ENCODE measurements around the gene RPUSD1. TPM values are rescaled to one million over a fixed set of nuclear protein-coding genes. Genes with fewer than 3 reads are reported as not detected.
"Not testable (repeated sequence)": the region's sequence is repeated elsewhere in the genome, so short reads cannot be mapped to it uniquely, and the experiment has no call there.

Gene RPUSD1
- polyA plus RNA-seq, 2 of the 4 experiments (the other 2 are of a cell fraction), result 10.6 to 29.3 TPM

DNA sequence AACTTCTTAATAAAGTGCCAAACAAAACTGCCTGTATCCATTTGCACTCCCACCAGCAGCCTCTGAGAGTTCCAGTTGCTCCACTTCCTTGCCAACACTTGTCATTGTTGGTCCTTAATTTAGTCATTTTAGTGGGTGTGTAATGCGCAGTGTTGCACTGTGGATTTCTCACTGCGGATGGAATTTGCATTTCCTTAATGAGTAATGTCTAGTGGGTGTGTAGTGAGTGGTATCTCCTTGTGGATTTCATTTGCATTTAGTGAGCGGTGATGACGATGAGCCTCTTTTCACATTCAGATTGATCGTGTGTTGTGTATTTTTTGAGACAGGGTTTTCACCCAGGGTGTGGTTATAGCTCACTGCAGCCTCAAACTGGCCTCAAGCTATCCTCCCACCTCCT is 31.8 kb downstream of the RPUSD1 start:
- no peak overlapping the region for H3K27ac ChIP-seq
- FAIRE-seq (no peak), ATAC-seq (no peak), DNase-seq (ENCODE audit: low read depth in 1 of 2, low spot score in 1 of 2) (no peak)
- TF ChIP-seq, protein P1, sequence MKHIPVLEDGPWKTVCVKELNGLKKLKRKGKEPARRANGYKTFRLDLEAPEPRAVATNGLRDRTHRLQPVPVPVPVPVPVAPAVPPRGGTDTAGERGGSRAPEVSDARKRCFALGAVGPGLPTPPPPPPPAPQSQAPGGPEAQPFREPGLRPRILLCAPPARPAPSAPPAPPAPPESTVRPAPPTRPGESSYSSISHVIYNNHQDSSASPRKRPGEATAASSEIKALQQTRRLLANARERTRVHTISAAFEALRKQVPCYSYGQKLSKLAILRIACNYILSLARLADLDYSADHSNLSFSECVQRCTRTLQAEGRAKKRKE (CRISPR knock-in tag; IDR thresholded peaks at IDR 0.05; ENCODE audit: low read depth), result no peak
- peak; percentile 75 for TF ChIP-seq ZFP36 (IDR thresholded peaks at IDR 0.05; ENCODE audit: borderline replicate concordance, partially characterized antibody)
- WGBS (ENCODE audit: missing lambda C conversion rate), result 75% methylated on average over 5 of the region's 5 CpGs
- H3K4me1 ChIP-seq, result peaks cover 16% of the 10 kb centered on the region
- H3K4me2 ChIP-seq, result no peak overlapping the region
- CTCF ChIA-PET, result interaction anchor here (0.6 to 4.4 kb wide), 7 partner anchors 9 to 47 kb away, joined by 3 to 41 read pairs (median 5); partner anchors contain the start of genes CHTF18, CIAO3 and RPUSD1
- H3K4me3 ChIP-seq, result no peak overlapping the region
- H3K9me3 ChIP-seq, result no peaks in the 10 kb centered on the region
- POLR2A ChIA-PET, result no interaction called here

GRCh38 chr16:754656-755055 is 33.5 kb downstream of the RPUSD1 start:
- 60% methylated on average over 11 of the region's 11 CpGs for WGBS (ENCODE audit: missing lambda C conversion rate)
- ChIA-PET CTCF (interaction anchor here (1.1 to 4.4 kb wide), 5 partner anchors 10 to 43 kb away, joined by 3 to 41 read pairs (median 10); partner anchors contain the start of genes CHTF18, CIAO3 and RPUSD1), POLR2A (no interaction called here)
- Histone ChIP-seq H3K27ac (no peak overlapping the region), H3K4me3 (no peak overlapping the region), H3K4me1 (no peaks in the 10 kb centered on the region), H3K9me3 (no peaks in the 10 kb centered on the region), H3K4me2 (no peak overlapping the region)
- no peak for TF ChIP-seq GATA3 (IDR thresholded peaks at IDR 0.05; ENCODE audit: borderline replicate concordance)
- TF ChIP-seq, protein P2, sequence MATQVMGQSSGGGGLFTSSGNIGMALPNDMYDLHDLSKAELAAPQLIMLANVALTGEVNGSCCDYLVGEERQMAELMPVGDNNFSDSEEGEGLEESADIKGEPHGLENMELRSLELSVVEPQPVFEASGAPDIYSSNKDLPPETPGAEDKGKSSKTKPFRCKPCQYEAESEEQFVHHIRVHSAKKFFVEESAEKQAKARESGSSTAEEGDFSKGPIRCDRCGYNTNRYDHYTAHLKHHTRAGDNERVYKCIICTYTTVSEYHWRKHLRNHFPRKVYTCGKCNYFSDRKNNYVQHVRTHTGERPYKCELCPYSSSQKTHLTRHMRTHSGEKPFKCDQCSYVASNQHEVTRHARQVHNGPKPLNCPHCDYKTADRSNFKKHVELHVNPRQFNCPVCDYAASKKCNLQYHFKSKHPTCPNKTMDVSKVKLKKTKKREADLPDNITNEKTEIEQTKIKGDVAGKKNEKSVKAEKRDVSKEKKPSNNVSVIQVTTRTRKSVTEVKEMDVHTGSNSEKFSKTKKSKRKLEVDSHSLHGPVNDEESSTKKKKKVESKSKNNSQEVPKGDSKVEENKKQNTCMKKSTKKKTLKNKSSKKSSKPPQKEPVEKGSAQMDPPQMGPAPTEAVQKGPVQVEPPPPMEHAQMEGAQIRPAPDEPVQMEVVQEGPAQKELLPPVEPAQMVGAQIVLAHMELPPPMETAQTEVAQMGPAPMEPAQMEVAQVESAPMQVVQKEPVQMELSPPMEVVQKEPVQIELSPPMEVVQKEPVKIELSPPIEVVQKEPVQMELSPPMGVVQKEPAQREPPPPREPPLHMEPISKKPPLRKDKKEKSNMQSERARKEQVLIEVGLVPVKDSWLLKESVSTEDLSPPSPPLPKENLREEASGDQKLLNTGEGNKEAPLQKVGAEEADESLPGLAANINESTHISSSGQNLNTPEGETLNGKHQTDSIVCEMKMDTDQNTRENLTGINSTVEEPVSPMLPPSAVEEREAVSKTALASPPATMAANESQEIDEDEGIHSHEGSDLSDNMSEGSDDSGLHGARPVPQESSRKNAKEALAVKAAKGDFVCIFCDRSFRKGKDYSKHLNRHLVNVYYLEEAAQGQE (IDR thresholded peaks at IDR 0.05), result no peak
- TF ChIP-seq ZC3H11A (IDR thresholded peaks at IDR 0.05), result no peak
- no peak for TF ChIP-seq HOXB13 (CRISPR knock-in tag; IDR thresholded peaks at IDR 0.05; ENCODE audit: low read depth)
- TF ChIP-seq CHD4 (IDR thresholded peaks at IDR 0.05; ENCODE audit: borderline replicate concordance), result no peak
- TF ChIP-seq NR3C1 (IDR thresholded peaks at IDR 0.05), result no peak
- no peak for TF ChIP-seq RARB (CRISPR knock-in tag; IDR thresholded peaks at IDR 0.05)
- no peak for TF ChIP-seq PBX3 (IDR thresholded peaks at IDR 0.05)
- TF ChIP-seq KDM1A (IDR thresholded peaks at IDR 0.05; ENCODE audit: low read depth), result no peak
- no peak for TF ChIP-seq RAD21 (conservative IDR thresholded peaks at IDR 0.05 in 1 of 2, IDR thresholded peaks at IDR 0.05 in 1 of 2)
- TF ChIP-seq CEBPB (IDR thresholded peaks at IDR 0.05), result no peak
- FAIRE-seq, result no peak
- ATAC-seq, result no peak
- no peak for DNase-seq (ENCODE audit: low read depth in 1 of 2, low spot score in 1 of 2)

- H3K4me1 ChIP-seq; H3K27ac ChIP-seq; POLR2A ChIA-PET; DNase-seq (ENCODE audit: low read depth in 1 of 2, low spot score in 1 of 2); H3K4me2 ChIP-seq; H3K4me3 ChIP-seq; H3K9me3 ChIP-seq; FAIRE-seq; ATAC-seq: not testable (repeated sequence)
- WGBS (ENCODE audit: missing lambda C conversion rate), result 77% methylated on average over 11 of the region's 11 CpGs
- CTCF ChIA-PET, result interaction anchor here (1.1 to 4.4 kb wide), 5 partner anchors 9 to 43 kb away, joined by 3 to 41 read pairs (median 10); partner anchors contain the start of genes CHTF18, CIAO3 and RPUSD1
Measured at GRCh38 chr16:754121-754607, 34.0 kb downstream of the RPUSD1 start.

GRCh38 chr16:752007-752312 is 36.2 kb downstream of the RPUSD1 start:
- POLR2A ChIA-PET, result no interaction called here
- WGBS (ENCODE audit: missing lambda C conversion rate), result 71% methylated on average over 10 of the region's 10 CpGs
- no peak for ATAC-seq
- no peak for FAIRE-seq
- H3K4me2 ChIP-seq, result no peak overlapping the region
- no peak for DNase-seq (ENCODE audit: low read depth in 1 of 2, low spot score in 1 of 2)
- CTCF ChIA-PET, result interaction anchor here (0.7 to 6.0 kb wide), 3 partner anchors 13 to 171 kb away, joined by 3 to 63 read pairs (median 3); no protein-coding TSS in a partner anchor
- H3K9me3 ChIP-seq, result no peaks in the 10 kb centered on the region
- no peaks in the 10 kb centered on the region for H3K4me1 ChIP-seq
- H3K27ac ChIP-seq, result no peak overlapping the region
- TF ChIP-seq NPAS2 (CRISPR knock-in tag; IDR thresholded peaks at IDR 0.05; ENCODE audit: borderline replicate concordance), result no peak
- TF ChIP-seq RFX5 (IDR thresholded peaks at IDR 0.05), result no peak
- TF ChIP-seq, protein P3, sequence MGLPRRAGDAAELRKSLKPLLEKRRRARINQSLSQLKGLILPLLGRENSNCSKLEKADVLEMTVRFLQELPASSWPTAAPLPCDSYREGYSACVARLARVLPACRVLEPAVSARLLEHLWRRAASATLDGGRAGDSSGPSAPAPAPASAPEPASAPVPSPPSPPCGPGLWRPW (IDR thresholded peaks at IDR 0.05), result no peak
- H3K4me3 ChIP-seq, result no peak overlapping the region
